Inferior parietal cortex (tissue), 1 donor: ENCODE measurements around the gene ELL3.
A peak's percentile ranks its signal among the peaks of the same experiment; 100 is the strongest.
"Not testable (repeated sequence)": the region's sequence is repeated elsewhere in the genome, so short reads cannot be mapped to it uniquely, and the experiment has no call there.

Experiments used
- DNase-seq: peaks from one replicate; pipeline ENCODE4 v3.0.0-alpha.2; 2016; ENCODE audit errors: extremely low spot score

ELL3 gene

DNA sequence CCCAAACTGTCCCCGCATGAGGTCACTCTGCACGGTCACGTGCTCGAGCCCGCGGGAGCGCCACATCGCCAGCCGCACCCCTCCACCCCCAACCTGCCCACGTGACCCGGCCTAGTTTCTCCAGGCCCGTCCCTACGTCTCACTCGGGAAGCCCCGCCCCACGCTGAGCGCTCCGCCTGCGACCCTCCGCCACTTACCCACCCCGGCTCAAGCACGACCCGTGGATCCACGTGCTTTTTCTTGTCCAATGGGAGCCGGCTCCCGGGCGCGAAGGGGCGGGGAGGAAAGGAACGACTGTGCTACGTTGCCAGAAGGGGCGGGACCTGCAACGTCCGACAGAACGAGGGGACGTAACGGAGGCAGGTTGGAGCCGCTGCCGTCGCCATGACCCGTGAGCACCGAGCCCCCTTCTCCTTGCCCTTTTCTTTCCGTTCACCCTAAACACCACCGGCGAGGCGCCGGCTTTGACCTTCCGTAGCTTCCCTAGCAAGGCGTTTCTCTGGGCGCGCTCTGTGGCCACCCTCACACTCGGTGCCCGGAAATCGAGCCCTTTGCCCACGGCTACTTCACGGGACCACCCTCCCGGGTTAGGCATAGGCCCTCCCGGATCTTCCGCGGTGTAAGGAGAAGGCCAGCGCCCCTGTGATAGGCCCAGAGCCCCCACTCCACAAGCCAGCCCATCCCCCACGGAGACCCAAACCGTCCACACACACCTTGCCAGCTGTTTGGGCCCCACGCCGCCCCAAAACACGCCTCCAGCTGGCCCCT is 15.4 kb upstream of the ELL3 start, which contains the start of gene SERF2:
TSS of gene SERF2 (plus strand) at position 328 of the 768 bp plus-strand sequence. CDS start at position 385, 57 bp downstream.
- DNase-seq, result peak; percentile 97

DNA sequence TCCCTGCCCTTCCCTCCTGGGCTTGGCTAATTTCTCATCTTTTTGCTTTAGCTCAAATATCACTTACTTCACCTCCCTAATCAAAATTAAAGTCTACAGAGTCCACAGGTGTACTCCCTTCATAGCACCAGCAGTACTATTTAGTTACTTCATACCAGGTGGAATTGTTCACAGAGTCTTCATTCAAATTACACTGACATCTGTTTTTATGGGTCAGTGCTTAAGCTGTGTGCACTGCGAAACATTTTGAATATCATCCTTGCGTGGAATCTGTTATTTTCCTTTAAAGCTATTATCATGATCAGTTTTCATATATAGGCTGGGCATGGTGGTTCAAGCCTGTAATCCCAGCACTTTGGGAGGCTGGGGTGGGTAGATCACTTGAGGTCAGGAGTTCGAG is 12.6 kb upstream of the ELL3 start:
- no peak for DNase-seq

GRCh38 chr15:43779016-43779415 is 2.2 kb upstream of the ELL3 start:
- no peak for DNase-seq

DNA sequence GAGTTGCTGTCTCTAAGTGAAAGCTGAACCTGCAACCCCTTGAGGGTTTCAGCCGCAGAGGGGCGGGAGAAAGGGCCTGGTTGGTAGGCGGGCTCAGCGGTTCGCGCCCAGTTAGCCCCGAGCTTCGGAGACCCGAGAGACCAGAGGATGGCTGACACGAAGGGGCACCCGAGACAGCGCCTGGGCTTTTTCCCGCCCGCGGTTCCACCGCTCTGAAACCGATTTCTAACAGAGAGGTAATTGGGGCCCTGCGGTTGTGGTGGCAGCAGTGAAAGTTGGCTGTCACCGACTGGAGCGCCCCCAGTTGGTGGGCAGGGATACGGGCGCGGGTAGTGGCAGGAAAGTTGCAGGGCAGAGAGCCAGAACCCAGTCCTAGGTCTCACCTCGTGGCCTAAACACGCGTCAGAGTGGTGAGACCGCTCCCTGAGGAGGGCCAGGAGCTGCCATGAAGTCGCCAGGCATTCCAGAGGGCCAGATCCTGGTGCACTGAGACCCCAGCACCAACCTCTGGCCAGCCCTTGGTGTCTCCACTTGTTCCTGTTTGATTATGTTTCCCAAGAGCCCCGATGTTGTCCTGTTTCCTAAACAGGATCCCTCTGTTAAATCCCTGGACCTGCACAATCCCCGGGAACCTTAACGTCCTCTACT is 625 bp upstream of the ELL3 start:
- no peak for DNase-seq

DNA sequence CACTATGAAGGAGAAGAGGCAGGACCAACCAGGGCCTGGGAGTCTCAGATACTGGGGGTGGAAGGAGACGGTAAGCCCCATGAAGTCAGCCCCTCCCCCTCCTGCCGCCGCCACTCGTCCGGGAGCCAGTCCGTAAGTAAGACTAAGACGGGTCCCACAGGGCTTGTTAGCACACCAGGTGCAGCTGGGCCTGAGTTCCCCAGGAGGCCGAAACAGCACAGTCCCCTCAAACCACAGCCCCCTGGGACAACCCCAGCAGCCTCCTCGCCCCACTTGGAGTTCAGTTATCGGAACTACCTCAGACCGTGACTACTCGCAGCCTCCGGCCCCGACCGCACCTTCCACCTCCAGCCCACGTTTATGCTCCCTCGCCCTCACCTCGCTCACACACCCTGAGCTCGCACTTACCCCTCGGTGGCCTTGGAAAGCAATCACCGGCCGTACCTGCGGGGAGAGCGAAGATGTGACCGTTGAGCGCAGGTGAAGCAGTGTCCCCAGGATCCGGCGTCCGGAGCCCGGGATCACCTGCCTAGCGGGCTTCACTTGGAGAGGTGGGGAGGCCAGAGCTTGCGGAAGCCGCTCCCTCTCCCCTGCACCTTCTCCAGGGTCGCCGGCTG is 557 bp downstream of the ELL3 start:
- DNase-seq, result no peak

DNA sequence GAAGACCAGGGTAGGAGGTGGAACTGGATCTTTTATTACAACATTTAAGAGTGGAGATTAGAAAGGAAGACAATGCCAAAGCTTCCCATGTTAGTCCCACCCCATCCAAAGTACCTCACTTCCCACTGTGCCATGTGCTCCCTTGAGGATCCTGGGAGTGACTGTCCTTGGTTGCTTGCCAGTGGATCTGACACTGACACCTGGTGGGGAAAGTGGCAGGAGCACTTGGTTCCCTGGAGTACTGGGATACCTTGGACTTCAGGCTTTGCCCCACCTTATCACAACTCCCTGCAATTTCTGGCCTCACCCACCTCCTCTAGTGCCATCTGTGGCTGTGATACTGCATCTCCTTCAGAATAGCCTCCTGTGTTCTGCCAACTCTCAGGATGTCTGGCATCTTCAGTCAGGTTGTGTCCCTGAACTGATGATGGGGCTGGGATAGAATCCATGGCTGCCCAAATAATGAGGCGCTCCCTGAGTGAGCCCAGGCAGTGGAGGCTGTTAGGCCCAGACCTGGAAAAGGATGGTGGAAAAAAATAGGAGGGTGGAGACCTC is 1.3 kb downstream of the ELL3 start:
- no peak for DNase-seq

GRCh38 chr15:43774062-43774461 is 2.7 kb downstream of the ELL3 start:
- DNase-seq, result no peak

- DNase-seq, result no peak
Observed at GRCh38 chr15:43772624-43773023, 4.1 kb downstream of the ELL3 start.

DNA sequence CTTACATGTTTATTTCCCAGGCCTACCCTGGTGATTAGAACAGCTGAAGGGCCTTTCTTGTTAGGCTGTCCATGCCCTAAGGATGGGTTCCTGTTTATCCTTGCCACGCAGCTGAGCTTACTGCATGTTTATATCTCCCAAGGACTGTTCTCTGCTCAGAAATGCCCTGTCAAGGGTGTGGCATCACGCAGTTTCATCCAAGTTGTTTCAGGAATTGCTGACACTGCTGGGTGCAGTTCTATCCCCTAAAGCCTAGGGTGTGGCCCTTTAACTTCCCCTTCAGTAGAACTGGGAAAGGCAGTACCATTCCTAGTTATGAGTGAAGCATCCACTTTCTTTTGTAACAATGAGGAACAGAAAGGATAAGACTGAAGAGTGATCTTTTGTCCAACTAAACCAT is 5.0 kb downstream of the ELL3 start:
- no peak for DNase-seq

GRCh38 chr15:43769584-43770228 is 7.1 kb downstream of the ELL3 start:
- peak; percentile 76 for DNase-seq

DNA sequence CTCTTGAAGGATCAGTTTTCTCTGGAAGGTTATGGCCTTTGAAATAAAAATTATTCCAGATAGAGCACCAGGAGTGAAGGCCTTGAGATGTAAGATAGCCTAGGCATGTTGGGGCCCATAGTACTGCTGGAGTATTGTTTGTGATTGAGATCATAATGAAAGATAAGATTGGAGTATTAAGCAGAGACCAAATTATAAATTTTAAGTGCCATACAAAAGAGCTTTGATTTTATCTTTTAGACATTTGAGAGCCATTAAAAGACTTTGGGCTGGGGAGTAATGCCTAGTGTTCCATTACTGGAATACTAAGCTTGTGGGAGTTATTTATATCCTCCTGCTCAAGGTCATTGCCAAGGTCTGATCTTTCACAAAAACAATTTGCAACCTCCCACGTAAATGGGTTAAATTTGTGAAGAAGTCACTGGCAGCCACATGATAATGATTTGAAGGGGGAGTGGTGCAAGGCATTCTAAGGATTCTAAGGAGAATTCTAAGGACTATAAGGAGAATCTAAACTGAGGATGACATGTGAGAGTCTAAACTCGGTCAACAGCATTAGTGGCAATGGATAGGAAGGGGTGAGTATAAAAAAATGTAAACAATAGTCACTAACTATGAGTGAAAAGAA is 12.8 kb downstream of the ELL3 start:
- DNase-seq, result no peak

- DNase-seq, result no peak
Observed at GRCh38 chr15:43762824-43763223, 13.9 kb downstream of the ELL3 start.

DNA sequence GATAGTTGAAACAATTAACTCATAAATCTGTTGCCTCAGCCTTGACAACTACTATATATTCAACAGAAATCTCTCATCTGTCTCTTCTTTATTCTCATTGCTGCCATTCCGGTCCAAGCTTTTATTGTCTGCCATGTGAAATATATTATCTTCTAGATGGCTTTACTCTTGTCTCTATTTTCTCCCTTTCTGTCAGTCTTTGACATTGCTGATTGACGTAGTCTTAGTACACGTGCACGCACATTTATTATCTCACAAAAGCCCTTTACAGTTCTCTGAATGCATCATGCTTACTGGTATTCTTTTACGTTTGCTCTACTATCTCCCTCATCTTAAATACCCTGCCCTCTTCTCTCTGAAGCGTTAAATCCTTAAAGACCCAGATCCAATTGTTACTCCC is 24.9 kb downstream of the ELL3 start:
- DNase-seq, result no peak

GRCh38 chr15:43749690-43750345 is 26.9 kb downstream of the ELL3 start:
- no peak for DNase-seq

DNA sequence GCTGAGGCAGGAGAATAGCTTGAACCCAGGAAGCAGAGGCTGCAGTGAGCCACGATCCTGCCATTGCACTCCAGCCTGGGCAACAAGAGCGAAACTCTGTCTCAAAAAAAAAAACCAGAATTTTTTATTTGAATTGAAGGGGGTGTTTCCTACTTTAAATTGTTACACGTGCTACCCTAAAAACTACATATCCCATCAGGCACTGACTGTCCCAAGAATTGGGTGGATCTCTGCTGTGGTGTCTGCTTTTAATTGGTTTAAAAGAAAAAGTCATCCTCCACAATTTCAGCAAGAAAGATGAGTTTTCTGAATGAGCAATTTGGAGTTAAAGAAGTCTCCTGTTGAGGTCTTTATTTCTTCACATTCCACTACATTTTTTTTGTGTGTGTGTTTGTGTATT is 28.4 kb downstream of the ELL3 start:
- DNase-seq, result no peak

GRCh38 chr15:43746903-43747309 is 29.9 kb downstream of the ELL3 start:
- not testable (repeated sequence) for DNase-seq

- DNase-seq, result peak; percentile 88
Observed at GRCh38 chr15:43746245-43746902, 30.4 kb downstream of the ELL3 start, which contains the start of gene PDIA3. Gene PDIA3, plus strand, starts transcription at chr15:43746438. Its CDS starts 102 bp downstream, at chr15:43746540.

DNA sequence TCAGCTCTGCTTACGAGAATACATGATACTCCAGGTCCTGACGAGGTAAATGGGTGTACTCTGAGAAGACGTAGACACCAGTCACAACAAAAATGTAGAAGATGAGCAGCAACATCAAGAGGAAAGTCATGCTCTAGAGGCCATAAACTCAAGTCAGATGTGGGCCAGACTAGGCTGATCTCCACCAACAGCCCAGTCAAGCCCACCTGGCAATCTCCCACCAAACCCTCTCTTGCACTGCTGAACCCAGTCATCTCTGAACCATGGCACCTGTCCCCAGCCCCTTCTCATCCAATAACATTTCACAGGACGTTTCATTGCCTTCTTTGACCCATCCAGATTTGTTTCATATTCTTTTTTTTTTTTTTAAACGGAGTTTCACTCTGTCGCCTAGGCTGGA is 41.4 kb downstream of the ELL3 start:
- no peak for DNase-seq

DNA sequence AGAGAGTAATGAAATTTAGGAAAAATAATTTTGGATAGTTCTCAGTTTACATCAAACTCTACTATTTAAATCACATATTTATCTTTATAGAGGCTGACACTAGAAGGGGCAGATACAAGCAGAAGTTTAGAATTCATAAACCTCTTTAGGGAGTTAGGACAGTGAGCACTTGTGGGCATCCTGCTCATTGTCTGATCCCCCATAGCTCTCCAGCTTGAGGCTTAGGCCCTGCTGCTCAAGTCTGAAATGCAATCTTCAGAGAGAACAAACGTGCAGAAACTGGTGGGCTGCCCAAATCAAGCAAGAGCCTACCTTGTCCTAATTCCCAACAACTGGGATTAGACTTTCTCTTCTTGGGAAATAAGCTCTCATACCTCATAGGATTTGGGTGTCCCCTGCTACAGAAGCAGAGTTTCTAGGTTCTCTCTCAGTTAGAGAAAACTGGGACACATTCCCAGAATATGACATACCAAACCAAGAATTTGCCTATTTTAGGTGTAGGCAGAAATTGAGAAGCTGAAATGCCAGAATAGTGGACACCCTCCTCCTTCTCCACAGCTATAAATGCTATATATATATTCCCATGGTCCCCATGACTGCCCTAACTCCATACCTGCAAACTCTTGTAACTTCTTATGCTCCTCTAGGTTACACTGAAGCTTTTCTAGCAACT is 48.6 kb downstream of the ELL3 start:
- DNase-seq, result peak; percentile 39

- DNase-seq, result not testable (repeated sequence)
Observed at GRCh38 chr15:43726306-43726705, 50.5 kb downstream of the ELL3 start.
